Measurements from ENCODE around the gene SCYGR4.

- TF ChIP-seq CTCF (IDR thresholded peaks at IDR 0.05 in 4 of 5, conservative IDR thresholded peaks at IDR 0.05 in 1 of 5) (no peak), POLR2A (IDR thresholded peaks at IDR 0.05) (no peak)
Observed at GRCh38 chr2:227643990-227644551, 26.8 kb downstream of the SCYGR4 start.
